Neural progenitor cell (in vitro differentiated cells): Measurements from ENCODE around the gene SLC25A6. TPM values are rescaled to one million over a fixed set of nuclear protein-coding genes. Genes with fewer than 3 reads are reported as not detected.

Experiments
- DNase-seq: peaks from one replicate; pipeline ENCODE4 v3.0.0-alpha.2; 2016; ENCODE audit warnings: low spot score
- H2AFZ ChIP-seq: fragments of 200-600 bp; sonication (generic); replicated peaks from 2 replicates; pipeline ENCODE4 v1.6.1; 2016; ENCODE audit warnings: antibody characterized with exemption
- H3F3A ChIP-seq: fragments of 200-600 bp; sonication (generic); 2 replicates; pipeline ENCODE4 v1.6.1; 2016; ENCODE audit warnings: antibody characterized with exemption, low read depth
- H3K27ac ChIP-seq: fragments of 200-600 bp; sonication (generic); 2 replicates; pipeline ENCODE4 v1.5.1; 2016; ENCODE audit warnings: mild to moderate bottlenecking
- H3K27me3 ChIP-seq: fragments of 200-600 bp; sonication (generic); 2 replicates; pipeline ENCODE4 v1.6.1; 2016; ENCODE audit warnings: mild to moderate bottlenecking, moderate library complexity
- H3K36me3 ChIP-seq: fragments of 200-600 bp; sonication (generic); 2 replicates; pipeline ENCODE4 v1.5.1; 2016
- H3K4me1 ChIP-seq: fragments of 200-600 bp; sonication (generic); 2 replicates; pipeline ENCODE4 v1.6.1; 2016; ENCODE audit warnings: mixed run types
- H3K4me2 ChIP-seq: fragments of 200-600 bp; sonication (generic); 2 replicates; pipeline ENCODE4 v1.6.1; 2016
- H3K4me3 ChIP-seq: fragments of 200-600 bp; sonication (generic); 2 replicates; pipeline ENCODE4 v1.5.1; 2016
- H3K79me2 ChIP-seq: fragments of 200-600 bp; sonication (generic); 2 replicates; pipeline ENCODE4 v1.6.1; 2016; ENCODE audit warnings: low read depth
- H3K9ac ChIP-seq: fragments of 200-600 bp; sonication (generic); 2 replicates; pipeline ENCODE4 v1.6.1; 2016
- H3K9me3 ChIP-seq: fragments of 200-600 bp; sonication (generic); 2 replicates; pipeline ENCODE4 v1.5.1; 2016; ENCODE audit warnings: low read depth
- H4K20me1 ChIP-seq: fragments of 200-600 bp; sonication (generic); 2 replicates; pipeline ENCODE4 v1.6.1; 2016; ENCODE audit warnings: low read depth
- H3K27ac Mint-ChIP-seq: 3 replicates; pipeline ENCODE4 v1.8.0; 2021; ENCODE audit warnings: mixed read lengths
- H3K27me3 Mint-ChIP-seq: 2 replicates; pipeline ENCODE4 v1.8.0; 2022; ENCODE audit warnings: low read depth, mild to moderate bottlenecking, inconsistent platforms, moderate library complexity, mixed read lengths; ENCODE audit not compliant: insufficient read depth
- H3K36me3 Mint-ChIP-seq: 3 replicates; pipeline ENCODE4 v1.8.0; 2021; ENCODE audit warnings: mixed read lengths
- H3K4me1 Mint-ChIP-seq: 3 replicates; pipeline ENCODE4 v1.8.0; 2021; ENCODE audit warnings: mixed read lengths
- H3K4me3 Mint-ChIP-seq: 3 replicates; pipeline ENCODE4 v1.8.0; 2021; ENCODE audit warnings: mild to moderate bottlenecking, moderate library complexity, mixed read lengths
- H3K9me3 Mint-ChIP-seq: 3 replicates; pipeline ENCODE4 v1.8.0; 2020; ENCODE audit warnings: mixed read lengths
- CTCF ChIP-seq: fragments of 200-600 bp; sonication (generic); IDR thresholded peaks from 2 replicates; pipeline ENCODE4 v1.5.1; 2017; ENCODE audit warnings: antibody characterized with exemption, mild to moderate bottlenecking
- EZH2 ChIP-seq: fragments of 200-600 bp; sonication (generic); IDR thresholded peaks from 2 replicates; pipeline ENCODE4 v1.6.1; 2017; ENCODE audit warnings: antibody characterized with exemption, mild to moderate bottlenecking, moderate library complexity
- EZH2phosphoT487 ChIP-seq: fragments of 200-600 bp; sonication (generic); IDR thresholded peaks from 2 replicates; pipeline ENCODE4 v1.6.1; 2017; ENCODE audit warnings: antibody characterized with exemption
- total RNA-seq: library from RNA; depleted of rRNA; stranded (reverse); fragments of >200 nt; gene quantifications from 2 replicates; pipeline ENCODE4 v1.2.3, GENCODE V29; 2015; ENCODE audit warnings: low replicate concordance

Gene SLC25A6
- total RNA-seq, 1 donor from 2014 or later = 193 TPM

DNA sequence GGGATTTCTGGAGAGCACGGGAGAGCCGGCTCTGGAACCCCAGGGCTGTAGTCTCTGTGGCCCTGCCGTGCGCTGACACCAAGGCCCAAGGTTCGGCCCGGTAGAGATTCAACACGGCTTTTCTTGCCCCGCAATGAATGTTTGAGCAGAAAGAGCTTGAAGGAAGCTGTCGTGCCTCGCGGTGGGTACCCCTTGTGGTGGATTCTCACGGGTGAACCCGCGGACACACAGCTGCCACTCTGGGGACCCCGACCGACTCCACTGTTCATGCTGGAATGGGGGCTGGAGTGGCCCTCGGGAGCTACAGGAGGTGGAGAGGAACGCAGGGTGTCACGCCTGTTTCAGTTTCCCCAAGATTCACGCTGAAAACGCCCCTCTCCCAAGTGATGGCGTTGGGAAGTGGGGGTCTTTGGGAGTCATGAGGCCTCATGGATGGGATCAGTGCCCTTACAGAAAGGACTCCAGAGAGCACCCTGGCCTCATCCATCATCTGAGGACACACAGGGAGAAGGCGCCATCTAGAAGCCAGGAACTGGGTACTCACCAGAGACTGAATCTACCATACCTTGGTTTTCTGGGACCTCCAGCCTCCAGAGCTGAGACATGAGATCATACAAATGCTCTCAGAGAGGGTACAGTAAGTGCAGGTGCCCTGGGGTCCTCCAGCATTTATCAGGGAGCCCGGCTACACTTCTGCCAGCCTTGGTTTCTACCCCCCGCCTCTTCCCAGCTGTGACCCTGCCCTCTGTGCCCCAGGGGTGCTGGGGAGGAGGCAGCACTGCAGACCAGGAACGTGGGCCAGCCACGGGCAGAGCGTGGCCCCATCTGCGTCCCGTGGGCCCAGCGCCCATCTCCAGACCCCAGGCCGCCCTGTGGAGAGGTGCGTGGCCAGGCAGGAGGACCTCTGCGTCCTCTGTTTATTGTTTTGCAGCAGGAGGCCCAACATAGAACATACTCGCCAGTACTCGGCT is 6.4 kb downstream of the SLC25A6 start:
- TF ChIP-seq EZH2phosphoT487 (no peak), EZH2 (no peak), CTCF (no peak)
- H3K4me1 Mint-ChIP-seq = peaks cover 8% of the 10 kb centered on the region
- Histone ChIP-seq H3K4me2 (no peak overlapping the region), H3K4me3 (no peak overlapping the region), H3K9me3 (no peaks in the 10 kb centered on the region), H3K27me3 (no peaks in the 10 kb centered on the region), H3K36me3 (peaks cover 6% of the 10 kb centered on the region), H3K9ac (no peak overlapping the region), H2AFZ (no peak overlapping the region), H3K79me2 (peaks cover 35% of the 10 kb centered on the region), H3K27ac (no peak overlapping the region), H3K4me1 (peaks cover 4% of the 10 kb centered on the region), H4K20me1 (peaks cover 44% of the 10 kb centered on the region), H3F3A (peaks cover 36% of the 10 kb centered on the region)
- H3K27me3 Mint-ChIP-seq = peaks cover 5% of the 10 kb centered on the region
- H3K27ac Mint-ChIP-seq = no peak overlapping the region
- DNase-seq = no peak
- peaks cover 32% of the 10 kb centered on the region for H3K36me3 Mint-ChIP-seq
- H3K4me3 Mint-ChIP-seq = no peak overlapping the region
- H3K9me3 Mint-ChIP-seq = no peaks in the 10 kb centered on the region

DNA sequence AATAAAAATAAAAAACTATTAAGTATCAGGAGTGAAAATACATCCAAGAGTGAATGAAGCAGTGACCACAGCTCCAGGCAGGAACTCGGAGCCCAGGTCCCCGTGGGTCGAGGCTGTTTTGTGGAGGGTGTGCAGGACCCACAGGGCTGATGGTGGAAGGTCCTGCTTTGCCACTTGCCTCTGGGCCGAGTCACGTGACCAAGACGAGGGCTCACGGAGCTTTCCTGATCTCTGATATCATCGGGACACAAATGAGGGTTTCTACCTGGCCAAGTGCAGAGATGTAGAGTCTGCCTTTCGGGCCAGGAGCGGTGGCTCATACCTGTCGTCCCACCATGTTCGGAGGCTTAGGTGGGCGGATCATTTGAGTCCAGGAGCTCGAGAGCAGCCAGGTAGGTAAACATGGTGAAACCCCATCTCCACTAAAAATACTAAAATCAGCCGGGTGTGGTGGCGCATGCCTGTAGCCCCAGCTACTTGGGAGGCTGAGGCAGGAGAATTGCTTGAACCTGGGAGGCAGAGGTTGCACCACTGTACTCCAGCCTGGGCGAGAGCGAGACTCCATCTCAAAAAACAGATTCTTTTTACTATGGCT is 7.2 kb downstream of the SLC25A6 start:
- Histone ChIP-seq H3K4me3 (no peak overlapping the region), H3K4me2 (no peak overlapping the region), H3K79me2 (peaks cover 27% of the 10 kb centered on the region), H2AFZ (no peak overlapping the region), H3F3A (peaks cover 36% of the 10 kb centered on the region), H3K36me3 (peaks cover under 1% of the 10 kb centered on the region), H4K20me1 (peaks cover 36% of the 10 kb centered on the region), H3K27ac (no peak overlapping the region), H3K4me1 (no peaks in the 10 kb centered on the region), H3K9me3 (no peaks in the 10 kb centered on the region), H3K27me3 (no peaks in the 10 kb centered on the region), H3K9ac (no peak overlapping the region)
- peaks cover 11% of the 10 kb centered on the region for H3K4me1 Mint-ChIP-seq
- H3K27ac Mint-ChIP-seq = no peak overlapping the region
- no peaks in the 10 kb centered on the region for H3K9me3 Mint-ChIP-seq
- H3K4me3 Mint-ChIP-seq = no peak overlapping the region
- no peak for TF ChIP-seq CTCF
- no peak for TF ChIP-seq EZH2phosphoT487
- TF ChIP-seq EZH2 = no peak
- H3K36me3 Mint-ChIP-seq = peaks cover 34% of the 10 kb centered on the region
- peaks cover 7% of the 10 kb centered on the region for H3K27me3 Mint-ChIP-seq
- no peak for DNase-seq

DNA sequence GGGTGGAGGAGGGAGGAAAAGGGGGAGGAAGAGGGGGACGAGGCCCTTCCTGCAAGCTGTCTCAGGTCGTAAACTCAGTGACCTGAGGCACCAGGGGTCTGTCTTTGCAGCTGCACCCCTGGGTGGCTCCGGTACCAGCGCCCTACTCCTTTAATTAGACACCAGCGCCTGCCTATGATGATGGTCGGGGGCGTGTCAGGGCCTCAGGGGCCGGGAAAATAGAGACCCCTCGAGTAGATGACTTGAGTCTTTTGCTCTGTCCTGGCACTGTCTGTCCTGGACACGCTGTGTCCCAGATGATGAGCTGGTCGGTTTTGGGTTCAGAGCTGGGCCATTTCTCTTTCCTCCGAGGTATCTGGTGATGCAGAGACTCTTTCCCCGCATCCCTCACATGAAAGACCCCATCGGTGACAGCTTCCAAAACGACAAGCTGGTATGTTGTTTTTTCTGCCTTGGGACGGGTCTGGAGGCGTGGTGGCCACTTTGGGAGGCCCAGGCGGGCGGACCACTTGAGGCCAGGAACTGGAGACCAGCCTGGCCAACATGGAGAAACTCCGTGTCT is 11.2 kb downstream of the SLC25A6 start:
- Histone ChIP-seq H3K4me1 (no peaks in the 10 kb centered on the region), H2AFZ (no peak overlapping the region), H3K9ac (no peak overlapping the region), H3K27ac (no peak overlapping the region), H3K9me3 (no peaks in the 10 kb centered on the region), H3K4me2 (no peak overlapping the region), H3K36me3 (no peaks in the 10 kb centered on the region), H4K20me1 (peaks cover 4% of the 10 kb centered on the region), H3F3A (peaks cover 24% of the 10 kb centered on the region), H3K4me3 (no peak overlapping the region), H3K79me2 (no peaks in the 10 kb centered on the region), H3K27me3 (no peaks in the 10 kb centered on the region)
- no peak overlapping the region for H3K27ac Mint-ChIP-seq
- DNase-seq = no peak
- TF ChIP-seq EZH2phosphoT487 (no peak), EZH2 (no peak)
- peaks cover 11% of the 10 kb centered on the region for H3K36me3 Mint-ChIP-seq
- no peak overlapping the region for H3K4me3 Mint-ChIP-seq
- H3K27me3 Mint-ChIP-seq = peaks cover 5% of the 10 kb centered on the region
- no peaks in the 10 kb centered on the region for H3K9me3 Mint-ChIP-seq
- peaks cover 5% of the 10 kb centered on the region for H3K4me1 Mint-ChIP-seq
